Hematopoietic multipotent progenitor cell (in vitro differentiated cells): ENCODE results near the gene CCDC78. TPM values are rescaled to one million over a fixed set of nuclear protein-coding genes. Genes with fewer than 3 reads are reported as not detected.

ENCODE experiments used
- DNase-seq, 3 donors: peaks; one replicate each; pipeline ENCODE4 v3.0.0-alpha.2; 2011 to 2015; ENCODE audit warnings: low read depth in 2 of 3, low spot score in 2 of 3
- total RNA-seq: library from RNA; depleted of rRNA; stranded (reverse); fragments of >200 nt; gene quantifications from one replicate; pipeline ENCODE4 v1.2.3, GENCODE V29; 2012

Gene CCDC78
- 2.7 TPM for total RNA-seq

DNA sequence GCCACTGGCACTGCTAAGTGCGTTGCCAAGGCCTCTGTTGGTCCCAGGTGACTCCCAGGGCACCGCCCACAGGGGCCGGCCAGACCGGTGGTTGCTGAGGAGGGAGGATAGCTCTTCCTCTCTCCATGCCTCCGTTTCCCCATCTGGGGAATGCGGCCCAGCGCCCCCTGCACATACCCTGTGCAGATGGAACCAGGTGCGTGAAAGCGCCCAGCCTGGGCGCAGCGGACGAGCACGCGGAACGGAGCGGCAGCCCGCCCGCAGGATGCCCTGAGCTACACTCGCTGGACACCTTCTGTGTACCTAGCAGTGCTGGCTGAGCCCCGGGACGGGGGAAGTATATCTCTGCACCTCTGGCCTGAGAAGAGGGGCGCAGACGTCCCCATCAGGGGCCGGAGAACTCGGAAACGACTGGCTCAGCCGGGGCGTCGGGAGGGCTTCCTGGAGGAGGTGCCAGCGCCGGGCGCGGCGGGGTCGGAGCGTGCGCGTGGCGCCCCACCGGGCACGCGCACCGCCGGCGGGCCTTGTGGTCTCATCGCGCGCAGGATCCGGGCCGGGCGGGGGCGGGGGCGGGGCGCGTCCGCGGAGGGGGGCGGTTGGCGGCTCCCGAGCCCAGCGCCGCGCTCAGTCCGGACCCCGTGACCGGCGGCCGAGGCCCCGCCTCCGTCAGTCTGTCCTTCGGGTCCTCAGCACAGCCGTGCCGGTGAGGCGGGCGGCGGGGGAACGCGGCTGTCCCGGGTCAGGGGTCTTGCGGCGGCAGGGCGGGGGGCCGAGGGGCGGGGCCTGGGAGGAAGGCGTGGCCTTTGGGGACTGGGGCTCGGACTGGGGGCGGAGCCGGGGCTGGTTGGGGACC is at the start of gene CCDC78, which contains the start of gene HAGHL:
Gene CCDC78, minus strand, starts transcription at position 6 of the 853 bp plus-strand sequence. CDS start 76 bp downstream, outside the sequence.
Gene HAGHL, plus strand, starts transcription at position 669 of the 853 bp plus-strand sequence. CDS start 404 bp downstream, outside the sequence.
- no peak for DNase-seq

DNA sequence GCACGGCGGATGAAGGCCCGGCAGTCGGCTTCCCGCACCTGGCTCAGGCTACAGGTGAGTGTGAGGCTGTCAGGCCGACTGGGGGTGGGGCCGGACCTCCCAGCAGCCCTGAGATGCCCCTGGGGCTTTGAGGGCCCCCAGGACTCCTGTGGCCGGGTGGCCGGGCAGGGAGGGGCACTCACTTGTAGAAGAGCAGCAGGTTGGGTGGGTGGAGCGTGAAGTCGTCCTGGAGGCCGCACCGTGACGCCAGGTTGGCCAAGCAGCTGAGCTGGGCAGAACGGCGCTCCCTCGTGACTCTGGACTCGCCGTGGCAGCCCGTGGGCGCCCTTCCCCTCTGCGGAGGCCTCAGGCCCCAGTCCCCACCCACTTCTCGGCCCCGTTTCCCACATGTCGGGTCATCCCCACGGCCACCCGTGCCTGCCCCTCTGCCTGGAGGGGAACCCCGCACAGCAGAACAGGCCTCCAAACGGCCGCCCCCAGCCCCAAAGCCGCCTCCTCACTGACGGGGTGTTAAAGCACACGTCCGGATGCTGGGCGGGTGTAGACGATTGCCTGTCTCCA is 49.1 kb upstream of the CCDC78 start:
- DNase-seq, result no peak

DNA sequence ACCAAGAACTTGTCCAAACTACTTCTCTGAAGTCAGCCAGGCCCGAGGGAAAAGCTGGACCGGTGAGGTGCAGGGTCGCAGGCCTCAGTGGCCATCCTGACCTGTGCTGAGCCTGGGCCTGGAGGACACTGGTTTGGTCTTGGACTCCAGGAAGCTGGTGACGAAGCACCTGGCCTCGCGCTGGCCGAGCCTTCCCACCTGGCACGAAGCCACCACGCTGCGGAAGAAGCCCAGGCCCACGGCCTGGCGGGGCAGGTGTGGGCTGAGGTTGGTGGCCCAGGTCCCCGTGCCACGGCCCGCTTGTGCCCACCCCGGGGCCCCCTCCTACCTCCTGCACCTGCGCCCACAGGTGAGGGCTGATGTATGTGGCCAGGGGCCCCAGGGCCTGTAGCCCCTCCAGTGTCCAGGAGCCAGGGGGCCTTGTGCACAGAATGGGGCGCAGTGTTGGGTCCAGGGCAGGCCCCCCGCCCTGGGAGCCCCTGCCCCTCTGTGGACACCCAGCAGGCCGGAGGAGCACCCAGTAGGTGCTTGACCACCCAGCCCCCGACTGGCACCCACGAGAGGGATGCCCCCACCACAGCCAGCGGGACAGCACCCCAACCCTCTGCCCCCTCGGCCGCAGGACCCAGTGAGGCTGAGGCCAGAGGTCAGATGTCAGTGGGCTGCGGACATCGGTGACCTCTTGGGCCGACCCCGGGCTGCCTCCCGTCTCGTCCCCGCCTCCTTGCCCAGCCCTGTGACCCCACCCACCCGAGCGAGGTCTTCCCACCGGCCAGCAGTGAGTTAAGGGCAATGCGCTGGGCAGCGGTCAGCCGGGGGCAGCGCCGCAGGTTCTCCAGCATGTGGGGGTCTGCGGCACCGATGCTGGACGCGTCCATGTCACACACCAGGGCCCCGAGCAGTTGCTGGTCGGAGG is 48.1 kb upstream of the CCDC78 start:
- DNase-seq, result no peak

DNA sequence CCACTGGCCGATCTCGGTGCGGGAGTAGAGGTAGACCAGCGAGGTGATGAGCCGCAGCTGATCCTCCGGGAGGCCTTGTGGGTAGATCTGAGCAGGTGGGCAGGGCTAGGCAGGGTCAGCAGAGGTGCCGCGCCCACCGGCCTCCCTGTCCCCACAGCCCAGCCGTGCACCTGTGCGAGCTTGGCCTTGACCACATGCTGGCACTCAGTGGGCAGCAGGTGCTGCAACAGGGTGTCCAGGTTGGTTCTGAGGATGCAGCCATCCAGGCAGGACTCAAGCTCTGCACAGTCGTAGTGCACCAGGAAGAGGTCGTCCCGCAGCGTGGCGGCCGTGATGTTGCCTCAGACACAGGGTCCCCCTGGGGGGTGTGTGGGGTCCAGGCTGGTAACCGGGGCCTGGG is 46.7 kb upstream of the CCDC78 start:
- DNase-seq, result no peak

DNA sequence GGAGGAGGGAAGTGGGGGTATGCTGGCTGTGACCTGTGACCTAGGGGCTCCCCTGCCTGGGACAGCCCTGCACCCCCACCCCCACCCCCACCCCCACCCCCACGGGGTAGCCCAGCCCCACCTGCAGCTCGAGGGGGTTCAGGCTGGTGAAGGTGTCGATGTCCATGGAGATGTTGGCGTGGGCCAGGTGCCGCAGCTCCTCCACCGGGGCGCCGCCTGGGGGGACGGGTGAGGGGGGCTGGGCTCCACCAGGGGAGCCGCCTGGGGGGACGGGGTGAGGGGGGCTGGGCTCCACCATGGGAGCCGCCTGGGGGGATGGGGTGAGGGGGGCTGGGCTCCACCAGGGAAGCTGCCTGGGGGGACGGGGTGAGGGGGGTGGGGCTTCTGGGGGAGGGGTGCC is 44.2 kb upstream of the CCDC78 start:
- DNase-seq, result no peak

DNA sequence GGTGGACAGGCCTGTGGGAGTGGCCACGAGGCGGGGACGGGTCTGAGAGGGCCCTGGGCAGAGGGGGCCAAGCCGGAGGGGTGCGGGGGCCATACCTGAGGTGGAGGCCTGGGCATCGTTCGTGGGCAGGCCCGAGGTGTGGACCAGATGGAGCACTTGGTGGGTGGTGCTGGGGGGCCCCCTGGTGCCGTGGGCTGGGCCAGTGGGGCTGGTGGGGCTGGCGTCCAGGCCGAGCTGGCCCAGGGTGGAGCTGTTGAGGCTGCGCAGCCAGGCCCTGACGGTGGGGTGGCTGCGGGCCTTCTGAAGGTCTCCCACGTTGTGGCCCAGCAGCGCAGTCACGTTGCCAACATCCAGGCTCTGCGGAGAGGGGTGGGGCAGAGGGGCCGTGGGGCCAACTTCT is 43.7 kb upstream of the CCDC78 start:
- no peak for DNase-seq

DNA sequence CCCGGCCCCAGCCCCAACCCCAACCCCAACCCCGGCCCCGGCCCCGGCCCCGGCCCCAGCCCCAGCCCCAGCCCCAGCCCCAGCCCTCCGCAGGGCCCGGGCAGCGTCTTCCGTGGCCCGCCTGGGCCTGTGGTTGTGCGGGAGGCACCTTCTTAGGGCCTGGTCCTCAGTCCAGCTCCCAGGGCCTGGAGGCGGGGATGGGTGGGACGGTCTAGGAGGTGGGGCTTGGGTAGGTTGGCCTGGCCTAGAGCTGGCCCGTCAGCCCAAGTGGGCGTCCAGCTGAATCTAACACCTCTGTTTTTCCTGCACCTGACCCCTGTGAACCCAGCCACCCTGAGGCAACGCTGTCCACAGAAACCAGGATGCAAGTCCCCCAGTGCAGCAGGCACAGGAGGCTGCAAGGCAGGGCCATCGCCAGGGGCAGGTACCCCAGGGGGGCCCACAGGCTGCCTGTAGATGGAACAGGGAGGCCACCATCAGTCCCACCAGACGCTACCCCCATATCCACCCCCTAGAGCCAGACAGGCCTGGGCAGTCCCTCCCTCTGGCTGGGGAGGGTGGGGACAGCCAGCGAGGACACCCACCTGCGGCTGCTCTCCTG is 43.0 kb upstream of the CCDC78 start:
- DNase-seq, result no peak

DNA sequence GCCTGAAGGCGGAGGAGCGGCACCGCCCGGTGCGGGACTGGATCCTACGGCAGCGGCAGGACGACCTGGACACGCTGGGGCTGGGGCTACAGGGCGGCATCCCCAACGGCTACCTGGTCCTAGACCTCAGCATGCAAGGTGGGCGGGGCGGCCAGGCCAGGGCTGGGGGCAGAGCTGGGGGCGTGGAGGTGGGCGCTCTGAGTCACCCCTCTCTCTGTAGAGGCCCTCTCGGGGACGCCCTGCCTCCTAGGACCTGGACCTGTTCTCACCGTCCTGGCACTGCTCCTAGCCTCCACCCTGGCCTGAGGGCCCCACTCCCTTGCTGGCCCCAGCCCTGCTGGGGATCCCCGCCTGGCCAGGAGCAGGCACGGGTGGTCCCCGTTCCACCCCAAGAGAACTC is 42.2 kb upstream of the CCDC78 start:
- DNase-seq, result no peak

DNA sequence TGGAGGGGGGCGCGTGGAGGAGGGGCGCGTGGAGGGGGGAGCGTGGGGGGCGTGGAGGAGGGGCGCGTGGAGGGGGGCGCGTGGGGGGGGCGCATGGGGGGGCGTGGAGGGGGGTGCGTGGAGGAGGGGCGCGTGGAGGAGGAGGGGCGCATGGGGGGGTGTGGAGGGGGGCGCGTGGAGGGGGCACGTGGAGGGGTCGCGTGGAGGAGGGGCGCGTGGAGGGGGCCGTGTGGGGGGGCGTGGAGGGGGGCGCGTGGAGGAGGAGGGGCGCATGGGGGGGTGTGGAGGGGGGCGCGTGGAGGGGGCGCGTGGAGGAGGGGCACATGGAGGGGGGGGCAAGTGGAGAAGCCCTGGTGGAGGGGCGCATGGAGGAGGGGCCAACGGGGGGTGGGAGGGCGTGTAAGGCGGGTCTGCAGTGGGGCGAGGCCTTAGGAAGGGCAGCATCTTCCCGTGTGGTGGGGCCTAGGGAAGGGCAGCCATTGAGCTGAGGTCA is 41.5 kb upstream of the CCDC78 start:
- DNase-seq, result no peak

DNA sequence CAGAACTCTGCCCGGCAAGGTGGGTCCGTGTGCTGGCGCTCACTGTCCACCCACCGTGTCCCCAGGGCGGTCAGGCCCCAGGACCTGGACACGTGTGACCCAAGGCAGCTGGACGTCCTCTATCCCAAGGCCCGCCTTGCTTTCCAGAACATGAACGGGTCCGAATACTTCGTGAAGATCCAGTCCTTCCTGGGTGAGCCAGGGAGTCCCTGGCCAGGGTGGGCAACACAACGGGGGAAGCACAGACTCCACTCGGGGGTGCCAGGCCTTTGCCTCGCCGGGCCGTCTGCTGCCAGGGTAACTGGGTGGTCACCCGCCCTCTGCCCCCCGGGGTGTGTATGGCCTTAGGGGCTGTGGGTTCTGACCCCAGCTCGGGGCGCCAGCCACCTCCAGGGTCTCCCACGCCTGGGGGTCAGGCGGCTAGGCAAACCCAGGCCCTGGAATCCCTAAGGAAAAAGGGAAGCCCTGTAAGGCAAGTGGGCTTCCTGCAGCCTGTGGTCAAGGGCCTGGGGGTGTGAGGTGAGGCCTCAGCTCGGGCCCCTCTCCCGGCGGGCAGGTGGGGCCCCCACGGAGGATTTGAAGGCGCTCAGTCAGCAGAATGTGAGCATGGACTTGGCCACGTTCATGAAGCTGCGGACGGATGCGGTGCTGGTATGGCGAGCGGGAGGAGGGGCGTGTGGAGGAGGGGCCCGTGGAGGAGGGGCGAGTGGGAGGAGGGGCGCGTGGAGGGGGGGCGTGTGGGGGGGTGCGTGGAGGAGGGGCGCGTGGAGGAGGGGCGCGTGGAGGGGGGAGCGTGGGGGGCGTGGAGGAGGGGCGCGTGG is 40.8 kb upstream of the CCDC78 start:
- DNase-seq, result no peak

DNA sequence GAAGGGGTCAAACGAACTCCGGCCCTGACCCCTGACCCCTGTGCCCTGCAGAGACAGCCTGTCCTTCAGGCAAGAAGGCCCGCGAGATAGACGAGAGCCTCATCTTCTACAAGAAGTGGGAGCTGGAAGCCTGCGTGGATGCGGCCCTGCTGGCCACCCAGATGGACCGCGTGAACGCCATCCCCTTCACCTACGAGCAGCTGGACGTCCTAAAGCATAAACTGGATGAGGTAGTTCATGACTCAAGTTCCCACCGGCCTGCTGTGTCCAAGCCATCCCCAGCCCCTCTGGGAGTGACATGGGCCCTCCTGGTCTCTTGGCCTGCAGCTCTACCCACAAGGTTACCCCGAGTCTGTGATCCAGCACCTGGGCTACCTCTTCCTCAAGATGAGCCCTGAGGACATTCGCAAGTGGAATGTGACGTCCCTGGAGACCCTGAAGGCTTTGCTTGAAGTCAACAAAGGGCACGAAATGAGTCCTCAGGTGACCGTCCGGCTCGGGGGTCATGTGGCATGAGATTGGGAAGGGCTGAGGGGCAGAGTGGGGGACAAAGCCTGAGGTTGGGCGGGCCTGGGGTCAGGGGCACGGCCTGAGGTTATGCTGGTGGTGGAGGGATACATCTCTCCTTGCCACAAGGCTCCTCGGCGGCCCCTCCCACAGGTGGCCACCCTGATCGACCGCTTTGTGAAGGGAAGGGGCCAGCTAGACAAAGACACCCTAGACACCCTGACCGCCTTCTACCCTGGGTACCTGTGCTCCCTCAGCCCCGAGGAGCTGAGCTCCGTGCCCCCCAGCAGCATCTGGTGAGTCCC is 40.0 kb upstream of the CCDC78 start:
- no peak for DNase-seq

DNA sequence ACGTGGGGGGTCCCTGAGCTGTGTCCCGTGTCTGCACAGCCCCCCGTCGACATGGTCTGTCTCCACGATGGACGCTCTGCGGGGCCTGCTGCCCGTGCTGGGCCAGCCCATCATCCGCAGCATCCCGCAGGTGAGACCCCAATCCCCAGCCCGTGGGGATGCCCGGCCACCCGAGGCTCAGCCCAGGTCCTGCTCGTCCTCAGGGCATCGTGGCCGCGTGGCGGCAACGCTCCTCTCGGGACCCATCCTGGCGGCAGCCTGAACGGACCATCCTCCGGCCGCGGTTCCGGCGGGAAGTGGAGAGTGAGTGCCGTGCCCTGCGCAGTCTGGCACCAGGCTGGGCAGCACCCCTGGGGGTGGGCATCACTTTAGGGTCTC is 39.2 kb upstream of the CCDC78 start:
- DNase-seq, result no peak

DNA sequence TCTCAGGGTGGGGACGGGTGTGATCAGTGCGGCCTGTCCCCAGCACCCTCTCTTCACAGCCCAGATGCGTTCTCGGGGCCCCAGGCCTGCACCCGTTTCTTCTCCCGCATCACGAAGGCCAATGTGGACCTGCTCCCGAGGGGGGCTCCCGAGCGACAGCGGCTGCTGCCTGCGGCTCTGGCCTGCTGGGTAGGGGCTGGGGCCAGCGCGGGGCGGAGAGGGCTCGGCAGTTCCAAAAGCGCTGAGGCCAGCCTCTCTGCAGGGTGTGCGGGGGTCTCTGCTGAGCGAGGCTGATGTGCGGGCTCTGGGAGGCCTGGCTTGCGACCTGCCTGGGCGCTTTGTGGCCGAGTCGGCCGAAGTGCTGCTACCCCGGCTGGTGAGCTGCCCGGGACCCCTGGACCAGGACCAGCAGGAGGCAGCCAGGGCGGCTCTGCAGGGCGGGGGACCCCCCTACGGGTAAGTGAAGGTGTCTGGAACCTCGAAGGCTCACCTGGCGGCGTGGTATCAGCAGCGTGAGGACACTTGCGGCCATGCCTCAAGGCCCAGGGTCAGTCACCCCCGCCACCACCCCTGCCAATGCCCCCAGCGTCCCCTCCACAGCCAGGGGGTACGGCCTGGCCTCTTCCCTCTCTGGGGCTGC is 38.7 kb upstream of the CCDC78 start:
- no peak for DNase-seq

DNA sequence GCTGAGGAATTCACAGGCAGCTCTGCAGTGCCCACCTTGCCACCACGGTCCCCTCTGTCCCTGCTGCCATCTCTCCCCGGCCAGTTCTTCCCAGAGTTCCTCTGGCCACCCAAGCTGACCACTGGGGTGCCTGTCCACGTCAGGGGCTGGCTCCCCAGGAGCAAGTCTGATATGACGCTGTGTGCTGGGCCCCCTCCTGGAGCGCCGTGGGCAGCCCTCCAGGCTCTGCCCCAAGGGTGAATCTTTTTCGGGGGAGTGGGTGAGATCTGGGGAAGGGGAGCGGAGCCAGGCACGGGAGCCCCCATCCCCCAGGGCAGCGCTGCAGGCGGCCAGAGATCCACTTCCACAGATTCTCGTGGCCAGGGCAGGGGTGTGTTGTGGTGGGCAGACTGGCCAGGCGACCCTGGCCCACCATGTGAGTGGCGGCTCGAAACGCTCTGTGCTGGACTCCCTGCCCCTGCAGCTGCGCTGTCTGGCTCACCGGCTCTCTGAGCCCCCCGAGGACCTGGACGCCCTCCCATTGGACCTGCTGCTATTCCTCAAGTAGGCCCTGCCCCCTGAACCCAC is 38.0 kb upstream of the CCDC78 start:
- no peak for DNase-seq

DNA sequence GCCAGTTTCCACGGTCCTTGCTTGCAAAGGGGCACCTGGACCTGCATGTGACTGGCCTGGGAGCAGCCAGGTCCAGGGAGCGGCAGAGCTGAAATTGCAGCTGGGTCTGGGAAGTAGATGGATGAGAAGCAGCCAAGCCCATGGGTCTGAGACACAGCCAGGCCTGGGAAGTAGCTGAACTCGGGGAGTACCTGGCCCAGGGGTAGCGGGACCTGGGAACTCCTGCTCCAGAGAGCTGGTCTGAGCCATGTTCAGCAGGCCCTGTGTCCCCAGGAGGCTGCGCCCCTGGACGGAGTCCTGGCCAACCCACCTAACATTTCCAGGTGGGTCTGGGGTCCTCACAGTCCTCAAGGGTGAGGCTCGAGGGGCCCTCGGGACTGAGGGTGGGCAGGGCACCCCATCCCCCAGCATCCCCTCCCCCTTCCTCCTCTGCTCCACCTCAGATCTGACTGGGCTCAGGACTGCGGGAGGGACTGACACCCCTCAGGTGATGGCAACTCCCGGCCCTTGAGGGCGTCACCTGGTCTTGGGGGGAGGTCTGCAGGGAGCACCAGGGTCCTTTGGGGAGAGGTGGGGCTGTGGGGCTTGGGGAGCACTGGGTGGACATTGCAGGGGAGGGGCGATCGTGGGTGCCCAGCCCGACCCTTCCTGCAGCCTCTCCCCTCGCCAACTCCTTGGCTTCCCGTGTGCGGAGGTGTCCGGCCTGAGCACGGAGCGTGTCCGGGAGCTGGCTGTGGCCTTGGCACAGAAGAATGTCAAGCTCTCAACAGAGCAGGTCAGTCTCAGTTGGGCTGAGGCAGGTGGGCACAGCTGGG is 37.3 kb upstream of the CCDC78 start:
- DNase-seq, result no peak

DNA sequence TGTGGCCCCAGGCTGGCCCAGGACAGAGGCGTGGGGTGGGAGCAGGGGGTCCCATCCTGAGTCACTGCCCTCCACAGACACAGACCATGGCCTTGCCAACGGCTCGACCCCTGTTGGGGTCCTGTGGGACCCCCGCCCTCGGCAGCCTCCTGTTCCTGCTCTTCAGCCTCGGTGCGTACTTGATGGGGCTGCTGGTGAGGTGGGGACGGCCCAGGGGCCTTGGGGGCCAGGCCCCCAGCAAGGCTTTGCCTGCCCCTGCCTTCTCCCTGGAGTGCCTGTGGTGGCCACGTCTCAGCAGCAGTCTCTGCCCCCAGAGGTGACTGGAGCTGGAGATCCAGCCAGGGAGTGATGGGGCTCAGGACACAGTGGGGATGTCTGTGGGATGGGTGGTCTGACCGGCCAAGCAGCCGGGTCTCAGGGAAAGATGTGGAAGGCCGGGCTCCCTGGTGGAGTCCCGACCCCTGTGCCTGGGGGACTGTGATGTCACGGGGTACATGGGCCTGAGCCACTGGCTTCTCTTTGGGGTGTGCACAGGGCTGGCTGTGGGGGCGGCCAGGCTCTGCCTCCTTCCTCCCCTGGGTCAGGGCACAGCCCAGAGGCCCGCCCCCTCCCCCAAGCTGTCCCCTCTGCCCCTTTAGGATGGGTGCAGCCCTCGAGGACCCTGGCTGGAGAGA is 36.5 kb upstream of the CCDC78 start:
- no peak for DNase-seq
